HL-60 (cell line): ENCODE data around the gene NLRP3.

Source experiments
- POLR2AphosphoS5 ChIP-seq: IDR thresholded peaks from 2 replicates; pipeline ENCODE4 v1.6.1; 2012; ENCODE audit warnings: low read depth
- REST ChIP-seq: IDR thresholded peaks from 2 replicates; pipeline ENCODE4 v1.6.1; 2012; ENCODE audit warnings: low read depth; ENCODE audit not compliant: insufficient replicate concordance
- TF ChIP-seq, protein P1 (sequence below): IDR thresholded peaks from one replicate; pipeline ENCODE4 v1.5.1; 2011; ENCODE audit warnings: low read length, control low read depth, inconsistent platforms; ENCODE audit not compliant: insufficient read depth

DNA sequence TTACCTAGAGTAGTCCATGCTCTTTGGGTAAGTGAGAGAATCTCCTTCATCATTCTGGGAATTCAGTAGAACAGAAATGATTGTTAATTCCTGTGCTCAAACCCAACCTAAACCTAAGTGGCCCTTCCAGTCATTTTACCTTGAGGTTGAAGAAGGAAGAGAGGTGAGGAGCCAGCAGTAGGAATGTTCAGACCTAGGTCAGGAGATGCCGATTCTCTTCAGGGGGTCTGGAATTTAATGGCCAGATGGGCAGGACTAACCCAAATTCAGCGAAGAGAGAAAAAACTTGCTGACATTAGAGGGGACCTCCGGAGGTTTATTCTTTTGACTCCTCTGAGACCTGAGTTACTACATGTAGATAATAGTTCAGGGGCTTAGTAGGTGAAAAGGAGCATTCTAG lies 58.4 kb downstream of the NLRP3 start:
- TF ChIP-seq, protein P1, sequence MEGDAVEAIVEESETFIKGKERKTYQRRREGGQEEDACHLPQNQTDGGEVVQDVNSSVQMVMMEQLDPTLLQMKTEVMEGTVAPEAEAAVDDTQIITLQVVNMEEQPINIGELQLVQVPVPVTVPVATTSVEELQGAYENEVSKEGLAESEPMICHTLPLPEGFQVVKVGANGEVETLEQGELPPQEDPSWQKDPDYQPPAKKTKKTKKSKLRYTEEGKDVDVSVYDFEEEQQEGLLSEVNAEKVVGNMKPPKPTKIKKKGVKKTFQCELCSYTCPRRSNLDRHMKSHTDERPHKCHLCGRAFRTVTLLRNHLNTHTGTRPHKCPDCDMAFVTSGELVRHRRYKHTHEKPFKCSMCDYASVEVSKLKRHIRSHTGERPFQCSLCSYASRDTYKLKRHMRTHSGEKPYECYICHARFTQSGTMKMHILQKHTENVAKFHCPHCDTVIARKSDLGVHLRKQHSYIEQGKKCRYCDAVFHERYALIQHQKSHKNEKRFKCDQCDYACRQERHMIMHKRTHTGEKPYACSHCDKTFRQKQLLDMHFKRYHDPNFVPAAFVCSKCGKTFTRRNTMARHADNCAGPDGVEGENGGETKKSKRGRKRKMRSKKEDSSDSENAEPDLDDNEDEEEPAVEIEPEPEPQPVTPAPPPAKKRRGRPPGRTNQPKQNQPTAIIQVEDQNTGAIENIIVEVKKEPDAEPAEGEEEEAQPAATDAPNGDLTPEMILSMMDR: no peak
- TF ChIP-seq REST (no peak), POLR2AphosphoS5 (no peak)
